ENCODE results near the gene S1PR4.
"Not testable (repeated sequence)": the region's sequence is repeated elsewhere in the genome, so short reads cannot be mapped to it uniquely, and the experiment has no call there.

S1PR4 gene

DNA sequence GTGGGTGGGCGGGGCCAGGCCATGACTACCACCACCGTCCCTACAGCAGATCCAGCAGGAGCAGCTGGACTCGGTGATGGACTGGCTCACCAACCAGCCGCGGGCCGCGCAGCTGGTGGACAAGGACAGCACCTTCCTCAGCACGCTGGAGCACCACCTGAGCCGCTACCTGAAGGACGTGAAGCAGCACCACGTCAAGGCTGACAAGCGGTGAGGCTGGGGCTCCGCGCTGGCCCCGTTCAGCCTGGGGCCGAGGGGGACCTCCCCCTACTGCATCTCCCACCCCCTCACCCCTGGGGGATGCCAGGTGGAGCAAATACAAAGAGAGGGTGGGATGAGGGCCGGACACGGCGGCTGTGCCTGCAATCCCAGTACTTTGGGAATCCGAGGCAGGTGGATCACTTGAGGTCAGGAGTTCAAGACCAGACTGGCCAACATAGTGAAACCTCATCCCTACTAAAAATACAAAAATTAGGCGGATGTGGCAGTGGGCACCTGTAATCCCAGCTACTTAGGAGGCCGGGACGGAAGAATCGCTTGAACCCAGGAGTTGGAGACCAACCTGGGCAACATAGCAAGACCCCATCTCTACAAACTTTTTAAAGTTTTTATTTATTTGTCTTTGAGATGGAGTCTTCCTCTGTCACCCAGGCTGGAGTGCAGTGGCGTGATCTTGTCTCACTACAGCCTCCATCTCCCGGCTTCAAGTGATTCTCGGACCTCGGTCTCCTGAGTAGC is 27.8 kb downstream of the S1PR4 start:
- no peak for DNase-seq

GRCh38 chr19:3207461-3208242 is 29.1 kb downstream of the S1PR4 start:
- no peak for DNase-seq
- in situ Hi-C loops (cut with MboI; ENCODE audit: low pct_unique_long_range_greater_than_20kb, low sequenced_read_pairs) = no loop called here

More for the DNA sequence above, 27.8 kb downstream of the S1PR4 start:
- in situ Hi-C loops (cut with MboI; ENCODE audit: low pct_unique_long_range_greater_than_20kb, low sequenced_read_pairs) = no loop called here

GRCh38 chr19:3208317-3209207 is 30.0 kb downstream of the S1PR4 start:
- in situ Hi-C loops (cut with MboI; ENCODE audit: low pct_unique_long_range_greater_than_20kb, low sequenced_read_pairs) = no loop called here
- no peak for DNase-seq

DNA sequence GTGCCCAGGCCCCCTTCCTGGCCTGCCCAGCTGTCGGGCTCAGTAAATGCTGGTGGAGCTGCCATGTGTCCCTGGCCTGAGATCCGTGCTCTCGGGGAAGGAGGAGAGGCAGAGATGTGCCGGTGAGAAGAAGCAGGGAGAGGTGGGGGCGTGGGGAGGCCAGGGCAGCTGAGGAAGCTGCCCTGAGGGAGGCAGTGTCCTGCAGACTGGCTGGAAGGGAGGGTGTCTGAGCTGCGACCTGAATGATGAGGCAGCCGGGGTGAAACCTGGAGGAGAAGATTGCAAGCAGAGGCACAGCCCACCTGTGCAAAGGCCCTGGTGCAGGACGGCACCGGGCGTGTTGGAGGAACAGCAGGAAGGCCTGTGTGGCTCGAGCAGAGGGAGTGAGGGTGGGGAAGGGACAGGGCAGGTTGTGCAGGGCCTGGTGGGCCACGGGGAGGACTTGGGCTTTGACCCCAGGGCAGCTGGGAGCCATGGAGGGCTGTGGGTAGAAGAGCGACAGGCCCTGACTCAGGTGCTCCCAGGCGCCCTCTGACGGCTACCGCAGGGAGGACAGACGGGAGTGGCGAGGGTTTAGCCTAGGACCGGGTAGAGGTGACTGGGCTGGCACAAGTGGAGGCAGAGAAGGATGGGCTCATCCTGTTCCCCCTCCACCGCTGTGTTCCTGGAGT is 31.9 kb downstream of the S1PR4 start:
- in situ Hi-C loops (cut with MboI; ENCODE audit: low pct_unique_long_range_greater_than_20kb, low sequenced_read_pairs) = no loop called here

DNA sequence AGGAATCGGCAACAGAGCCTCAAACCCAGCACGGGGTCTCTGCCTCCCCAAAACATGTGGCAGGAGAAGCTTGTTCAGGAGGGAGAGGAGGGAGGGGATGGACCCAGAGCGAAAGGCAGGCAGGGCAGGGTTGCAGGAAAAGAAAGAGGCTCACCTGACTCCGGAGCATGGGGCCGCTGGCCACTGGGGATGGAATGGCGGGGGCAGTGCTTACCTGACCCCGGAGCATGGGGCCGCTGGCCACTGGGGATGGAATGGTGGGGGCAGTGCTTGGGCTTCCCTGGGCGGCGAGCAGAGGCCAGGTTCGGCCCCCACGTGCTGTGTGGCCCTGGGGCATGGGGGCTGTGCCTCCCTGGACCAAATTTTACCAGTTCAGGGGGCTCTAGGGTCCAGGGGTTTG is 32.6 kb downstream of the S1PR4 start:
- in situ Hi-C loops (cut with MboI; ENCODE audit: low pct_unique_long_range_greater_than_20kb, low sequenced_read_pairs) = no loop called here
- no peak for DNase-seq

More for the DNA sequence above, 31.9 kb downstream of the S1PR4 start:
- peak; percentile 59 for DNase-seq

- no peak for DNase-seq
- in situ Hi-C loops (cut with MboI; ENCODE audit: low pct_unique_long_range_greater_than_20kb, low sequenced_read_pairs) = no loop called here
Measured at GRCh38 chr19:3213159-3213558, 34.6 kb downstream of the S1PR4 start.

DNA sequence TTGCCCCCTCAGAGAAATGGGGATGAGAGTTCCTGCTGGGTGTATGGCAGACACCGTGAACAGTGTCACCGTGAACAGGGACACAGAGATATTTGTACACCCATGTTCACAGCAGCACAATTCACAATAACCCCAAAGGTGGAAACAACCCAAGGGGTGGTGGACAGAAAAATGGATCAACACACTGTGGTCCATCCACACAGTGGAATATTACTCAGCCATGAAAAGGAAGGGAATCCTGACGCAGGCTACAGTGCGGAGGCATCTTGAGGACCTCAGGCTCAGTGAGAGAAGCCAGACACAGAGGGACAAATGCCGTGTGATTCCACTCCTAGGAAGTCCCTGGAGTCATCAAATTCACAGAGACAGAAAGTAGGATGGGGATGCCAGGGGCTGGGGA is 38.3 kb downstream of the S1PR4 start:
- in situ Hi-C loops (cut with MboI; ENCODE audit: low pct_unique_long_range_greater_than_20kb, low sequenced_read_pairs) = no loop called here
- no peak for DNase-seq

DNA sequence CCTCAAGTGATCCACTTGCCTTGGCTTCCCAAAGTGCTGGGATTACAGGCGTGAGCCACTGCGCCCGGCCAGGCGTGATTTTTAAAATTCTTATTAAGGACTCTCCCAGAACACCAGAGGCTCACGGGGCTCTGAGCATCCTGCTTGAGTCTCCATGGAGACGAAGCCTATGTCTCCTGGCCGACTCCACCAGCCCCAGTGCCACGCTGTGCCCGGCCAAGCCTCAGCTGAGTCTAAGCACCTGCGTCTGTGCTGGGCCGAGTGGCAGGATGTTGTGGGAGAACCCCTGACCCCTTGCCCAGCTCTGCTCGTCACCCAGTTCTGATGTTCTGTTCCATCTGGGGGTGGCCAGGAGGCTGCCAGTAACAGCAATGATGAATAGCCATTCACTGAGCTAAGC is 42.0 kb downstream of the S1PR4 start:
- in situ Hi-C loops (cut with MboI; ENCODE audit: low pct_unique_long_range_greater_than_20kb, low sequenced_read_pairs) = no loop called here
- DNase-seq = no peak

- in situ Hi-C loops (cut with MboI; ENCODE audit: low pct_unique_long_range_greater_than_20kb, low sequenced_read_pairs); DNase-seq: not testable (repeated sequence)
Measured at GRCh38 chr19:3221576-3221975, 43.0 kb downstream of the S1PR4 start.

GRCh38 chr19:3222709-3223108 is 44.1 kb downstream of the S1PR4 start:
- DNase-seq = no peak
- in situ Hi-C loops (cut with MboI; ENCODE audit: low pct_unique_long_range_greater_than_20kb, low sequenced_read_pairs) = no loop called here

GRCh38 chr19:3224346-3225168 is 46.0 kb downstream of the S1PR4 start, which contains the start of gene CELF5:
CELF5 (plus strand) TSS chr19:3224661; CDS start chr19:3224740, 79 bp downstream.
- DNase-seq = no peak
- in situ Hi-C loops (cut with MboI; ENCODE audit: low pct_unique_long_range_greater_than_20kb, low sequenced_read_pairs) = no loop called here

GRCh38 chr19:3225169-3225485 is 46.6 kb downstream of the S1PR4 start:
- in situ Hi-C loops (cut with MboI; ENCODE audit: low pct_unique_long_range_greater_than_20kb, low sequenced_read_pairs) = no loop called here

DNA sequence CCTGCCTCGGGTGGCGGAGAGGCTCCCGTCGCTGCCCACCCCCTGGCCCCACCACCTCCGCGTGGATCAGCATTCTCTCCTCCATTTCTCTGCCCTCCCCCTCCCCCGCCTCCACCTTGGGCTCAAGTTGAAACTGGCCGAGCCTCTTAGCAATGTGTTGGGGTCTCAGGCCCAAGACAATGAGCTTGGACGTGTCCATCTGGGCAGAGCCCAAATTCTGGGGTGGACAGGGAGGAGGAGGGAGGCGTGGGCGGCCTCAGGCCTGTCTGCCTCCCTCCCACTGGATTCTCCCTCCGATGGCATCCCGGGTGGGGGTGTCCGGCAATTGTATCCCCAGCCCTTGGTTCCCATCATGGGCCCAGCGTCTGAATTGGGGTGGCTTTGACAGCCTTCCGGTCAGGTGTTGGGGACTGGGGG is 47.1 kb downstream of the S1PR4 start:
- no peak for DNase-seq
- in situ Hi-C loops (cut with MboI; ENCODE audit: low pct_unique_long_range_greater_than_20kb, low sequenced_read_pairs) = no loop called here

More at GRCh38 chr19:3225169-3225485, 46.6 kb downstream of the S1PR4 start:
- no peak for DNase-seq

DNA sequence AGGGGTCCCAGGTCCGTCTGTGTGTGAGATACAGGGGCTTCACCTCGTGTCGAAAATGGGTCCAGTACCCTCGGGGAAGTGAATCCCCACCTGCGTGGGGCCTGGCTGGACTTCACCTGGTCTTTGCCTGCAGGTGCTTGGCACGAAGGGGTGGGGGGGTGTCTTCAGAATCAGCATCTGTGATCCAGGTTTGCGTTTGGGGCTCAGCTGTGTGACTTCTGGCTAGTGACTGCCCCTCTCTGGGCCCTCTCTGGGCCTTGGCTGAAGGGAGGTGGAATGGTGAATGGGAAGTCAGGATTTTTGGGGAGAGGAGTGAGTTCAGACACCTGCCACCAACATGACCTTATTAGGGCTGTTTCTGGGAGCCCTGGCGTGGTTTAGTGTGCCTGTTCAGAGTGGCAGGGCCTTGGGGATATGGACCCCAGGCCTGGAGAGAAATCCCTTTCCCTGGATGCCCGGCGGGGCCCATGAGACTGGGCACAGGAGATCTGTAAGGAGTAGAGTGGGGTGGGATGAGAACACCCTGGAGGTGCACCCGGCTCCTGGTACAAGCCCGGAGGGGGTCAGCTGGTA is 48.6 kb downstream of the S1PR4 start:
- in situ Hi-C loops (cut with MboI; ENCODE audit: low pct_unique_long_range_greater_than_20kb, low sequenced_read_pairs) = no loop called here
- no peak for DNase-seq

GRCh38 chr19:3229346-3229743 is 50.8 kb downstream of the S1PR4 start:
- no peak for DNase-seq
- in situ Hi-C loops (cut with MboI; ENCODE audit: low pct_unique_long_range_greater_than_20kb, low sequenced_read_pairs) = no loop called here
